ENCODE data around the gene DPYSL5. TPM values are rescaled to one million over a fixed set of nuclear protein-coding genes. Genes with fewer than 3 reads are reported as not detected.

The DPYSL5 gene
- total RNA-seq, 1 experiment from 2014 or later: not detected

DNA sequence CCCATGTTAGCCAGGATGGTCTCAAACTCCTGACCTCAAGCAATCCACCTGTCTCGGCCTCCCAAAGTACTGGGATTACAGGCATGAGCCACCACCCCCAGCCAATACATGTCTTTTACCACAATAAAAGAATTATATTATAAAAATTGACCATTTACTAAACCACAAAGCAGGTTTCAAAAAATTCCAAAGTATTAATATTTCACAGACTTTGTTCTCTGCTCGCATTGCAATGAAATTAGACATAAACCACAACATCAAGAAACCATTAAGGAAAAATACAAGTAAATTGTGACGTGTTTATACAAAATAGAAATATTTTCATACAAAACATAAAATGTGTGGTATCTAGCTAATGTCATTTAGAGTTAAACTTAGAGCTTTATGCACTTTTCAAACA is 109.1 kb downstream of the DPYSL5 start:
- DNase-seq (no peak), ATAC-seq (no peak)
- CTCF ChIA-PET: no interaction called here
- POLR2A ChIA-PET (ENCODE audit: unreplicated experiment): no interaction called here
- Histone ChIP-seq H3K36me3 (ENCODE audit: low read depth, low read length) (no peaks in the 10 kb centered on the region), H3K27me3 (ENCODE audit: low read length) (peaks cover 35% of the 10 kb centered on the region), H3K4me3 (ENCODE audit: low read length) (no peak overlapping the region), H3F3A (ENCODE audit: low read length, unreplicated experiment) (no peaks in the 10 kb centered on the region), H3K9ac (ENCODE audit: low read length) (no peak overlapping the region), H3K27ac (ENCODE audit: low read length) (no peak overlapping the region), H3K79me2 (ENCODE audit: low read length) (no peaks in the 10 kb centered on the region), H2AFZ (ENCODE audit: low read length) (no peak overlapping the region), H3K4me2 (ENCODE audit: low read length) (no peak overlapping the region), H4K20me1 (ENCODE audit: low read length) (no peaks in the 10 kb centered on the region), H3K9me3 (ENCODE audit: low read length) (no peaks in the 10 kb centered on the region), H3K4me1 (ENCODE audit: insufficient read depth, low read length) (no peaks in the 10 kb centered on the region), H3K9me2 (replicated peaks; ENCODE audit: low read length) (no peaks in the 10 kb centered on the region)
- intact Hi-C loops (cut with micrococcal nuclease): no loop called here
- TF ChIP-seq EZH2 (IDR thresholded peaks at IDR 0.05; ENCODE audit: low read length, unreplicated experiment) (no peak), EZH2phosphoT487 (IDR thresholded peaks at IDR 0.05; ENCODE audit: borderline replicate concordance, low read length) (no peak)
- TF ChIP-seq, protein P1, sequence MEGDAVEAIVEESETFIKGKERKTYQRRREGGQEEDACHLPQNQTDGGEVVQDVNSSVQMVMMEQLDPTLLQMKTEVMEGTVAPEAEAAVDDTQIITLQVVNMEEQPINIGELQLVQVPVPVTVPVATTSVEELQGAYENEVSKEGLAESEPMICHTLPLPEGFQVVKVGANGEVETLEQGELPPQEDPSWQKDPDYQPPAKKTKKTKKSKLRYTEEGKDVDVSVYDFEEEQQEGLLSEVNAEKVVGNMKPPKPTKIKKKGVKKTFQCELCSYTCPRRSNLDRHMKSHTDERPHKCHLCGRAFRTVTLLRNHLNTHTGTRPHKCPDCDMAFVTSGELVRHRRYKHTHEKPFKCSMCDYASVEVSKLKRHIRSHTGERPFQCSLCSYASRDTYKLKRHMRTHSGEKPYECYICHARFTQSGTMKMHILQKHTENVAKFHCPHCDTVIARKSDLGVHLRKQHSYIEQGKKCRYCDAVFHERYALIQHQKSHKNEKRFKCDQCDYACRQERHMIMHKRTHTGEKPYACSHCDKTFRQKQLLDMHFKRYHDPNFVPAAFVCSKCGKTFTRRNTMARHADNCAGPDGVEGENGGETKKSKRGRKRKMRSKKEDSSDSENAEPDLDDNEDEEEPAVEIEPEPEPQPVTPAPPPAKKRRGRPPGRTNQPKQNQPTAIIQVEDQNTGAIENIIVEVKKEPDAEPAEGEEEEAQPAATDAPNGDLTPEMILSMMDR (conservative IDR thresholded peaks at IDR 0.05; ENCODE audit: low read depth, low read length): no peak
- BruUV-seq (replicated peaks): no TSS peak

GRCh38 chr2:26957534-26957933 is 109.6 kb downstream of the DPYSL5 start:
- H4K20me1 ChIP-seq (ENCODE audit: low read length): no peaks in the 10 kb centered on the region
- no peak overlapping the region for H2AFZ ChIP-seq (ENCODE audit: low read length)
- no peaks in the 10 kb centered on the region for H3K9me2 ChIP-seq (replicated peaks; ENCODE audit: low read length)
- H3K4me3 ChIP-seq (ENCODE audit: low read length): no peak overlapping the region
- intact Hi-C loops (cut with micrococcal nuclease): no loop called here
- H3F3A ChIP-seq (ENCODE audit: low read length, unreplicated experiment): no peaks in the 10 kb centered on the region
- H3K4me2 ChIP-seq (ENCODE audit: low read length): no peak overlapping the region
- POLR2A ChIA-PET (ENCODE audit: unreplicated experiment): no interaction called here
- H3K27me3 ChIP-seq (ENCODE audit: low read length): peaks cover 30% of the 10 kb centered on the region
- BruUV-seq (replicated peaks): no TSS peak
- no peak overlapping the region for H3K27ac ChIP-seq (ENCODE audit: low read length)
- H3K79me2 ChIP-seq (ENCODE audit: low read length): no peaks in the 10 kb centered on the region
- ATAC-seq (no peak), DNase-seq (no peak)
- TF ChIP-seq, protein P1 (conservative IDR thresholded peaks at IDR 0.05; ENCODE audit: low read depth, low read length): no peak
- no peak for TF ChIP-seq EZH2 (IDR thresholded peaks at IDR 0.05; ENCODE audit: low read length, unreplicated experiment)
- no peak for TF ChIP-seq EZH2phosphoT487 (IDR thresholded peaks at IDR 0.05; ENCODE audit: borderline replicate concordance, low read length)
- CTCF ChIA-PET: no interaction called here
- no peaks in the 10 kb centered on the region for H3K4me1 ChIP-seq (ENCODE audit: insufficient read depth, low read length)
- no peaks in the 10 kb centered on the region for H3K9me3 ChIP-seq (ENCODE audit: low read length)
- H3K36me3 ChIP-seq (ENCODE audit: low read depth, low read length): no peaks in the 10 kb centered on the region
- no peak overlapping the region for H3K9ac ChIP-seq (ENCODE audit: low read length)

- Histone ChIP-seq H3K4me3 (ENCODE audit: low read length) (no peak overlapping the region), H3K4me1 (ENCODE audit: insufficient read depth, low read length) (no peaks in the 10 kb centered on the region), H3K9me3 (ENCODE audit: low read length) (no peaks in the 10 kb centered on the region), H3K9ac (ENCODE audit: low read length) (no peak overlapping the region), H3K9me2 (replicated peaks; ENCODE audit: low read length) (no peaks in the 10 kb centered on the region), H3K79me2 (ENCODE audit: low read length) (no peaks in the 10 kb centered on the region), H3K27ac (ENCODE audit: low read length) (no peak overlapping the region), H4K20me1 (ENCODE audit: low read length) (no peaks in the 10 kb centered on the region), H3K36me3 (ENCODE audit: low read depth, low read length) (no peaks in the 10 kb centered on the region), H2AFZ (ENCODE audit: low read length) (no peak overlapping the region), H3K27me3 (ENCODE audit: low read length) (peaks cover 21% of the 10 kb centered on the region; the same call in 1 of the 2 replicates), H3K4me2 (ENCODE audit: low read length) (no peak overlapping the region), H3F3A (ENCODE audit: low read length, unreplicated experiment) (no peaks in the 10 kb centered on the region)
- ChIA-PET CTCF (interaction anchor here (0.6 kb wide), 1 partner anchor 20 kb away, joined by 9 read pairs; no protein-coding TSS in a partner anchor), POLR2A (ENCODE audit: unreplicated experiment) (no interaction called here)
- no peak for ATAC-seq
- intact Hi-C loops (cut with micrococcal nuclease): no loop called here
- TF ChIP-seq EZH2 (IDR thresholded peaks at IDR 0.05; ENCODE audit: low read length, unreplicated experiment) (no peak), EZH2phosphoT487 (IDR thresholded peaks at IDR 0.05; ENCODE audit: borderline replicate concordance, low read length) (no peak)
- TF ChIP-seq, protein P1 (conservative IDR thresholded peaks at IDR 0.05; ENCODE audit: low read depth, low read length): no peak
- no TSS peak for BruUV-seq (replicated peaks)
- DNase-seq: no peak
These were observed 111.4 kb downstream of the DPYSL5 start for GRCh38 chr2:26959331-26959730.
